HS-27A (cell line): Measurements from ENCODE around the gene CCDC142.
A peak's percentile ranks its signal among the peaks of the same experiment; 100 is the strongest.
"Not testable (repeated sequence)": the region's sequence is repeated elsewhere in the genome, so short reads cannot be mapped to it uniquely, and the experiment has no call there.

Experiments
- DNase-seq: peaks from one replicate; pipeline ENCODE4 v3.0.0-alpha.2; 2012; ENCODE audit warnings: low read depth, missing footprints

Gene CCDC142

GRCh38 chr2:74498500-74499266, 15.9 kb upstream of the CCDC142 start:
- DNase-seq, result no peak

- DNase-seq, result no peak
These were observed 15.1 kb upstream of the CCDC142 start for GRCh38 chr2:74497777-74498499.

- DNase-seq, result no peak
These were observed 14.4 kb upstream of the CCDC142 start for GRCh38 chr2:74496997-74497776.

- DNase-seq, result no peak
These were observed 12.6 kb upstream of the CCDC142 start for GRCh38 chr2:74495440-74495839.

GRCh38 chr2:74493546-74493945, 10.7 kb upstream of the CCDC142 start:
- DNase-seq, result no peak

- DNase-seq, result no peak
These were observed 9.1 kb upstream of the CCDC142 start for GRCh38 chr2:74491648-74492544.

- DNase-seq, result no peak
These were observed 7.1 kb upstream of the CCDC142 start for GRCh38 chr2:74489906-74490305.

- no peak for DNase-seq
These were observed 6.1 kb upstream of the CCDC142 start for GRCh38 chr2:74488643-74489481.

GRCh38 chr2:74486141-74486540, 3.3 kb upstream of the CCDC142 start:
- DNase-seq, result no peak

GRCh38 chr2:74483675-74484164, 922 bp upstream of the CCDC142 start:
- DNase-seq, result not testable (repeated sequence)

- DNase-seq, result no peak
These were observed 617 bp downstream of the CCDC142 start for GRCh38 chr2:74481961-74482800.

- DNase-seq, result no peak
These were observed 1.4 kb downstream of the CCDC142 start for GRCh38 chr2:74481431-74481830.

- no peak for DNase-seq
These were observed 7.9 kb downstream of the CCDC142 start for GRCh38 chr2:74474899-74475298.

- DNase-seq, result no peak
These were observed 8.3 kb downstream of the CCDC142 start for GRCh38 chr2:74474481-74474880.

- DNase-seq, result no peak
These were observed 9.9 kb downstream of the CCDC142 start for GRCh38 chr2:74472945-74473258.

- DNase-seq, result peak; percentile 90
These were observed 10.5 kb downstream of the CCDC142 start, which contains the start of gene MRPL53 for GRCh38 chr2:74472086-74472944. Gene MRPL53 (minus strand): TSS chr2:74472680. CDS start chr2:74472660, 20 bp downstream.

- no peak for DNase-seq
These were observed 11.3 kb downstream of the CCDC142 start for GRCh38 chr2:74471332-74472065.

GRCh38 chr2:74470742-74471141, 12.1 kb downstream of the CCDC142 start:
- not testable (repeated sequence) for DNase-seq
